Heart right ventricle (tissue), 16 donors: Measurements from ENCODE around the gene FANCC. TPM values are rescaled to one million over a fixed set of nuclear protein-coding genes. Genes with fewer than 3 reads are reported as not detected.
A peak's percentile ranks its signal among the peaks of the same experiment; 100 is the strongest.

ENCODE experiments used
- ATAC-seq, 8 donors: fragments of 200-7000 bp; cut with Tn5 transposase; one replicate each; pipeline ENCODE4 v1.9.1; 2020; ENCODE audit warnings: mild to moderate bottlenecking in 8 of 8, moderate library complexity in 8 of 8, moderate number of reproducible peaks in 1 of 8
- DNase-seq, 2 donors: peaks; one replicate each; pipeline ENCODE4 v3.0.0-alpha.2; 2020
- H3K27ac ChIP-seq, 10 donors: fragments of 200-600 bp; sonication (generic) in 2 of 10; one replicate each; pipeline versions ENCODE4 v1.5.0 to v1.8.0; 2020 to 2022; ENCODE audit warnings: mild to moderate bottlenecking in 3 of 10
- H3K27me3 ChIP-seq, 7 donors: fragments of 200-600 bp; one replicate each; pipeline ENCODE4 v1.8.0; 2021 to 2022; ENCODE audit warnings: mild to moderate bottlenecking in 2 of 7
- H3K36me3 ChIP-seq, 9 donors: fragments of 200-600 bp; sonication (generic) in 1 of 9; one replicate each; pipeline versions ENCODE4 v1.5.0 to v1.8.0; 2020 to 2022; ENCODE audit warnings: mild to moderate bottlenecking in 2 of 9
- H3K4me1 ChIP-seq, 9 donors: fragments of 200-600 bp; sonication (generic) in 1 of 9; one replicate each; pipeline versions ENCODE4 v1.5.0 to v1.8.0; 2020 to 2022; ENCODE audit warnings: mild to moderate bottlenecking in 4 of 9
- H3K4me3 ChIP-seq, 10 donors: fragments of 200-600 bp; sonication (generic) in 2 of 10; one replicate each; pipeline versions ENCODE4 v1.5.0 to v1.8.0; 2020 to 2022; ENCODE audit warnings: mild to moderate bottlenecking in 7 of 10, moderate library complexity in 2 of 10
- H3K9me3 ChIP-seq, 11 donors: fragments of 200-600 bp in 10 of 11; sonication (generic) in 2 of 11; one replicate each; pipeline versions ENCODE4 v1.5.0 to v1.8.0; 2013 to 2022; ENCODE audit warnings: mild to moderate bottlenecking in 2 of 11, control low read depth in 1 of 11, moderate library complexity in 1 of 11
- CTCF ChIP-seq, 9 donors: fragments of 200-600 bp; sonication (generic) in 2 of 9; IDR thresholded peaks; one replicate each; pipeline versions ENCODE4 v1.5.0 to v1.8.0; 2021 to 2022; ENCODE audit warnings: antibody characterized with exemption in 9 of 9, mild to moderate bottlenecking in 5 of 9, moderate library complexity in 1 of 9
- WGBS, 2 donors: extraction: QIAGEN DNeasy Blood & Tissue Kit; methylation state at CpG; one replicate each; pipeline ENCODE4 v1.1.7; 2013; ENCODE audit warnings: inconsistent platforms in 1 of 2; 5-methylcytosine and 5-hydroxymethylcytosine counted together
- intact Hi-C, 10 donors: fragments of 100-400 bp; cut with DNase I; formaldehyde crosslinking; loops; one replicate each; pipeline versions ENCODE4 v1.11.1 to v1.14.2; 2022
- polyA plus RNA-seq, 2 donors: library from polyadenylated mRNA; stranded (reverse); fragments of 200-250 nt; gene quantifications; one replicate each; pipeline ENCODE4 v1.2.3, GENCODE V29; 2013
- total RNA-seq, 10 donors: library from RNA; stranded (reverse); fragmentation: NEBNext Ultra II Directional in 3 of 10; extraction: Animal tissue kit (Norgen Biotek cat#: 25700) in 3 of 10; gene quantifications; one replicate each; pipeline versions ENCODE4 v1.2.1 to v1.2.4, GENCODE V29; 2021 to 2023
- donor health status: Arrhythmogenic right ventricular cardiomyopathy.
- donor health status: ischemic (EF 13 %, LVEDD 7.1; RV severe dilation, severe dysfunction).
- donor health status: healthy with polysubstance abuse.
- donor health status: DM: no; HTN: yes; CAD: no.
- donor health status: DM: no; HTN: no; CAD: no.
- donor health status: ischemic (EF 25% LVEDD 6.9; RV normal size, moderate dysfunction).
- donor health status: ischemic (EF 25% LVEDD 5.7; RV mildly dilated, moderate dysfunction).
- donor health status: healthy.
- donor health status: DM: yes; HTN: yes; CAD: no.
- donor health status: Ischemic cardiomyopathy.
- donor health status: ischemic (EF 35%, LVEDD 5.7; RV mildly dilated, moderate dysfunction).
- donor health status: nonischemic (EF 11% LVEDD 7.7; RV severe dilation, severe dysfunction).
- donor health status: DM: yes; HTN: yes; CAD: no.
- donor health status: PGD.
- donor health status: ischemic (EF 29% LVEDD 5.4; RV normal size, mild dysfunction).
- donor health status: nonischemic (EF 23%, LVEDD 6.1; RV moderate dilation, normal function).

The FANCC gene
- total and polyA plus RNA-seq, 12 donors, result 2.9 to 6.8 (median 4.3) TPM

GRCh38 chr9:95202076-95202681 is 115.3 kb downstream of the FANCC start:
- H3K9me3 ChIP-seq, result no peaks in the 10 kb centered on the region
- no peak for ATAC-seq
- DNase-seq, result no peak
- peaks cover 0 to 13% (median 9%) of the 10 kb centered on the region in 9 donors for H3K4me1 ChIP-seq
- H3K27ac ChIP-seq, result no peak overlapping the region
- no peaks in the 10 kb centered on the region for H3K36me3 ChIP-seq
- no peak overlapping the region for H3K4me3 ChIP-seq
- TF ChIP-seq CTCF (IDR thresholded peaks at IDR 0.05), result no peak
- intact Hi-C loops, result no loop called here
- 92 to 96% methylated on average over 5 of the region's 5 CpGs for WGBS, 2 donors
- H3K27me3 ChIP-seq, result no peaks in the 10 kb centered on the region

- DNase-seq (no peak), ATAC-seq (no peak)
- no peak overlapping the region for H3K27ac ChIP-seq
- H3K4me1 ChIP-seq, result peaks cover 0 to 19% (median 10%) of the 10 kb centered on the region in 9 donors
- TF ChIP-seq CTCF (IDR thresholded peaks at IDR 0.05), result no peak
- H3K27me3 ChIP-seq, result no peaks in the 10 kb centered on the region
- H3K36me3 ChIP-seq, result no peaks in the 10 kb centered on the region
- WGBS, 2 donors, result 93 to 94% methylated on average over 4 of the region's 4 CpGs
- H3K4me3 ChIP-seq, result no peak overlapping the region
- intact Hi-C loops, result no loop called here
- no peaks in the 10 kb centered on the region for H3K9me3 ChIP-seq
Measured at GRCh38 chr9:95201206-95201605, 116.3 kb downstream of the FANCC start.

GRCh38 chr9:95197692-95198271 is 119.7 kb downstream of the FANCC start:
- DNase-seq (no peak), ATAC-seq (peak in 7 of 8 donors; percentile 23 to 83 (median 55))
- no peak overlapping the region for H3K4me3 ChIP-seq
- H3K27ac ChIP-seq, result no peak overlapping the region
- no peaks in the 10 kb centered on the region for H3K27me3 ChIP-seq
- intact Hi-C loops, result no loop called here
- 21 to 41% methylated on average over 3 of the region's 3 CpGs for WGBS, 2 donors
- H3K36me3 ChIP-seq, result no peaks in the 10 kb centered on the region
- no peak for TF ChIP-seq CTCF (IDR thresholded peaks at IDR 0.05)
- H3K9me3 ChIP-seq, result no peaks in the 10 kb centered on the region
- peaks cover 0 to 19% (median 10%) of the 10 kb centered on the region in 9 donors for H3K4me1 ChIP-seq

GRCh38 chr9:95193480-95193879 is 124.0 kb downstream of the FANCC start:
- Histone ChIP-seq H3K27ac (no peak overlapping the region), H3K36me3 (no peaks in the 10 kb centered on the region), H3K27me3 (no peaks in the 10 kb centered on the region), H3K9me3 (no peaks in the 10 kb centered on the region), H3K4me1 (peaks cover 0 to 39% (median 26%) of the 10 kb centered on the region in 9 donors), H3K4me3 (no peak overlapping the region)
- DNase-seq, result no peak
- WGBS, 2 donors, result 97 to 99% methylated on average over 5 of the region's 5 CpGs
- intact Hi-C loops, result no loop called here
- TF ChIP-seq CTCF (IDR thresholded peaks at IDR 0.05), result no peak
- no peak for ATAC-seq
